ENCODE results near the gene CNN3. TPM values are rescaled to one million over a fixed set of nuclear protein-coding genes. Genes with fewer than 3 reads are reported as not detected.
A peak's percentile ranks its signal among the peaks of the same experiment; 100 is the strongest.

The CNN3 gene
- total RNA-seq, 3 donors from 2014 or later: 146 to 330 (median 195) TPM

GRCh38 chr1:94925004-94925403 lies 1.9 kb downstream of the CNN3 start:
- Histone ChIP-seq H3K27me3 (no peaks in the 10 kb centered on the region), H3K4me3 (peak overlapping the region; percentile 64 to 96 (median 94)), H3K27ac (peak overlapping the region; percentile 96 to 99), H3K4me1 (peaks cover 5 to 12% of the 10 kb centered on the region in 2 donors), H3K36me3 (no peaks in the 10 kb centered on the region), H3K9me3 (no peaks in the 10 kb centered on the region)
- TF ChIP-seq POLR2A (IDR thresholded peaks at IDR 0.05) (no peak), CTCF (IDR thresholded peaks at IDR 0.05) (no peak), POLR2AphosphoS5 (IDR thresholded peaks at IDR 0.05) (no peak)
- DNase-seq (ENCODE audit: low spot score in 2 of 2): no peak
- intact Hi-C loops (cut with DNase I; ENCODE audit: low total_unique reads): loop anchor here (10.0 kb wide), 1 partner anchor 60 kb away; no protein-coding TSS in a partner anchor

- Histone ChIP-seq H3K9me3 (no peaks in the 10 kb centered on the region), H3K4me1 (peaks cover 12 to 18% of the 10 kb centered on the region in 2 donors), H3K27me3 (no peaks in the 10 kb centered on the region), H3K36me3 (no peaks in the 10 kb centered on the region), H3K4me3 (peak overlapping the region; percentile 15 to 49 (median 22)), H3K27ac (peak overlapping the region; percentile 41 to 96)
- intact Hi-C loops (cut with DNase I; ENCODE audit: low total_unique reads): loop anchor here (10.0 kb wide), 1 partner anchor 58 kb away; no protein-coding TSS in a partner anchor
- DNase-seq (ENCODE audit: low spot score in 2 of 2): no peak
- TF ChIP-seq POLR2AphosphoS5 (IDR thresholded peaks at IDR 0.05) (no peak), POLR2A (IDR thresholded peaks at IDR 0.05) (no peak), CTCF (IDR thresholded peaks at IDR 0.05) (no peak)
Measured at GRCh38 chr1:94922761-94923331, 4.1 kb downstream of the CNN3 start.

DNA sequence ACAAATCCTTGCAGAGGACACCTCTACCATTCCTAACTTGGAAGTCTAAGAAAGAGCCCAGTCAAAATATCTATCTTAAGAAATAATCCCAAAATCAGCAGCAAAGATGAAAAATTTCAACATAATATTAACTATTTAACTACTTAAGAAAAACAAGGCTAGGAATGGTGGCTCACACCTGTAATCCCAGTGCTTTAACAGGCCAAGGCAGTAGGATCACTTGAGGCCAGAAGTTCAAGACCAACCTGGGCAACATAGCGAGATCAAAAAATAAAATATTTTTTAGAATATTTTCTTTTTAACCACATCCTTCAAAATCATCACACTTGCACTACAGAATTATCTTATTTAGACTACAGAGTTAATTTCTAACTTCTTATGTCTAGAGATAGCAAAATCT lies 4.9 kb downstream of the CNN3 start:
- Histone ChIP-seq H3K4me1 (peaks cover 12 to 18% of the 10 kb centered on the region in 2 donors), H3K27ac (peak overlapping the region; percentile 49 to 96), H3K4me3 (peak overlapping the region in 1 of 3 donors; percentile 20), H3K27me3 (no peaks in the 10 kb centered on the region), H3K36me3 (no peaks in the 10 kb centered on the region), H3K9me3 (no peaks in the 10 kb centered on the region)
- intact Hi-C loops (cut with DNase I; ENCODE audit: low total_unique reads): loop anchor here (10.0 kb wide), 1 partner anchor 57 kb away; no protein-coding TSS in a partner anchor
- TF ChIP-seq POLR2AphosphoS5 (IDR thresholded peaks at IDR 0.05) (no peak), CTCF (IDR thresholded peaks at IDR 0.05) (no peak), POLR2A (IDR thresholded peaks at IDR 0.05) (no peak)
- no peak for DNase-seq (ENCODE audit: low spot score in 2 of 2)

DNA sequence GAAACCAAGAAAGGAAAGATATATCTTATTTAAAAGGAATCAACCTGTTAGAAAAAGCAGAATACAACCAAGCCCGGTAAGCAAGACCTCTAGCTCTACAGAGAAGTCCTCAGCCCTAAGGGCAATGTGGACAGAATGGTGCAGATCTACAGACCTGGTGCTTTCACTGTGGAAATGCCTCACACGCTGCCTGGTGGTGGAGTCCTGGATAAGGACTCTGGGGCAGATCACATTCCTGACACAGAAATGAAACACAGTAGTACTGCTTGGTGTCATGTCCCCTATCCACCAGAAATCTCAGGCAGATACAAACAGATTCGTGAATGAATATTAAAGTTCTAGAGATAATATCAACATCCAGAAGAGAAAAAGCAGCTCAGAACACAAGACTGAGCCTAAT lies 6.8 kb downstream of the CNN3 start:
- Histone ChIP-seq H3K27ac (peak overlapping the region; percentile 58 to 62), H3K36me3 (no peaks in the 10 kb centered on the region), H3K4me3 (peak overlapping the region in 1 of 3 donors; percentile 47), H3K9me3 (no peaks in the 10 kb centered on the region), H3K27me3 (no peaks in the 10 kb centered on the region), H3K4me1 (peaks cover 12 to 18% of the 10 kb centered on the region in 2 donors)
- DNase-seq (ENCODE audit: low spot score in 2 of 2): no peak
- no peak for TF ChIP-seq POLR2AphosphoS5 (IDR thresholded peaks at IDR 0.05)
- no peak for TF ChIP-seq CTCF (IDR thresholded peaks at IDR 0.05)
- TF ChIP-seq POLR2A (IDR thresholded peaks at IDR 0.05): no peak
- intact Hi-C loops (cut with DNase I; ENCODE audit: low total_unique reads): loop anchor here (10.0 kb wide), 1 partner anchor 55 kb away; no protein-coding TSS in a partner anchor

GRCh38 chr1:94919241-94920030 lies 7.5 kb downstream of the CNN3 start:
- Histone ChIP-seq H3K9me3 (no peaks in the 10 kb centered on the region), H3K4me3 (peak overlapping the region in 1 of 3 donors; percentile 47), H3K4me1 (peaks cover 12 to 18% of the 10 kb centered on the region in 2 donors), H3K27me3 (no peaks in the 10 kb centered on the region), H3K27ac (peak overlapping the region; percentile 58 to 62), H3K36me3 (no peaks in the 10 kb centered on the region)
- TF ChIP-seq CTCF (IDR thresholded peaks at IDR 0.05): no peak
- no peak for TF ChIP-seq POLR2AphosphoS5 (IDR thresholded peaks at IDR 0.05)
- TF ChIP-seq POLR2A (IDR thresholded peaks at IDR 0.05): no peak
- intact Hi-C loops (cut with DNase I; ENCODE audit: low total_unique reads): loop anchor here (10.0 kb wide), 1 partner anchor 55 kb away; no protein-coding TSS in a partner anchor
- no peak for DNase-seq (ENCODE audit: low spot score in 2 of 2)

Data from breast epithelium (tissue), 4 donors.